Measurements from ENCODE around the gene PHF2. TPM values are rescaled to one million over a fixed set of nuclear protein-coding genes. Genes with fewer than 3 reads are reported as not detected.

PHF2 gene
- total RNA-seq, 1 experiment from 2014 or later = 10.3 TPM

DNA sequence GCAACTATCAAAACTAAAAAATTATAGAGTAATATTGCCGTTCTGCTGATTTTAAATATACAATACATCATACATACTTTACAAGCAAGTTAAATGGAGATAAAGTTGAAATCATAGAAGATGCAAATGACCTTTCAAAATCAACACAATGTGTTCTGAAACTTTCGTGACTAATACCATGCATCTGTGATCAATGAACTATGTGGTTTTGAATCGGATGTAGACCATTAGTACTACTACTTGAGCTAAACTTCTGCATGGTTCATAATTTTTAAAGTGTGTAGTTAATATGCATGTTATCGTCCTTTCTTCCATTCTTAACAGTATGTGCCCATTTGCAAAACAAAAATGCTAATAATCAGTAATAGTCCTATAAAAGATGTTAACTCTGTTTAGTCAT is 11.3 kb upstream of the PHF2 start:
- no peak overlapping the region for H3K27ac Mint-ChIP-seq (ENCODE audit: unreplicated experiment)
- H3K4me3 Mint-ChIP-seq (ENCODE audit: unreplicated experiment) = no peak overlapping the region
- BruUV-seq (replicated peaks) = no TSS peak
- ChIA-PET CTCF (no interaction called here), POLR2A (no interaction called here)
- TF ChIP-seq, protein P1, sequence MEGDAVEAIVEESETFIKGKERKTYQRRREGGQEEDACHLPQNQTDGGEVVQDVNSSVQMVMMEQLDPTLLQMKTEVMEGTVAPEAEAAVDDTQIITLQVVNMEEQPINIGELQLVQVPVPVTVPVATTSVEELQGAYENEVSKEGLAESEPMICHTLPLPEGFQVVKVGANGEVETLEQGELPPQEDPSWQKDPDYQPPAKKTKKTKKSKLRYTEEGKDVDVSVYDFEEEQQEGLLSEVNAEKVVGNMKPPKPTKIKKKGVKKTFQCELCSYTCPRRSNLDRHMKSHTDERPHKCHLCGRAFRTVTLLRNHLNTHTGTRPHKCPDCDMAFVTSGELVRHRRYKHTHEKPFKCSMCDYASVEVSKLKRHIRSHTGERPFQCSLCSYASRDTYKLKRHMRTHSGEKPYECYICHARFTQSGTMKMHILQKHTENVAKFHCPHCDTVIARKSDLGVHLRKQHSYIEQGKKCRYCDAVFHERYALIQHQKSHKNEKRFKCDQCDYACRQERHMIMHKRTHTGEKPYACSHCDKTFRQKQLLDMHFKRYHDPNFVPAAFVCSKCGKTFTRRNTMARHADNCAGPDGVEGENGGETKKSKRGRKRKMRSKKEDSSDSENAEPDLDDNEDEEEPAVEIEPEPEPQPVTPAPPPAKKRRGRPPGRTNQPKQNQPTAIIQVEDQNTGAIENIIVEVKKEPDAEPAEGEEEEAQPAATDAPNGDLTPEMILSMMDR (IDR thresholded peaks at IDR 0.05; ENCODE audit: insufficient read depth in 1 of 2, low read depth in 1 of 2, low read length in 1 of 2, severe bottlenecking in 1 of 2, unreplicated experiment in 1 of 2) = no peak
- H3K36me3 ChIP-seq (ENCODE audit: control insufficient read depth, insufficient read depth, low read length) = 0 out of 2 replicates have a peak, but pooled peaks cover 1% of the 10 kb centered on the region
- H3K9me3 ChIP-seq = no peaks in the 10 kb centered on the region
- H3K4me1 ChIP-seq = no peaks in the 10 kb centered on the region; the same call in 1 of the 2 replicates
- no peaks in the 10 kb centered on the region for H3K27me3 Mint-ChIP-seq (ENCODE audit: insufficient read depth, unreplicated experiment)
- intact Hi-C loops (cut with micrococcal nuclease; ENCODE audit: unreplicated experiment) = no loop called here
- no peak for DNase-seq
- H3K27me3 ChIP-seq (replicated peaks; ENCODE audit: control insufficient read depth, insufficient read depth, low read length) = no peaks in the 10 kb centered on the region
- no peaks in the 10 kb centered on the region for H3K9me3 Mint-ChIP-seq (ENCODE audit: unreplicated experiment)
- H3K4me3 ChIP-seq (ENCODE audit: low read depth, low read length) = no peak overlapping the region
- H3K36me3 Mint-ChIP-seq (ENCODE audit: insufficient read depth, unreplicated experiment) = peaks cover 31% of the 10 kb centered on the region
- no peaks in the 10 kb centered on the region for H3K4me1 Mint-ChIP-seq (ENCODE audit: low read depth, unreplicated experiment)

DNA sequence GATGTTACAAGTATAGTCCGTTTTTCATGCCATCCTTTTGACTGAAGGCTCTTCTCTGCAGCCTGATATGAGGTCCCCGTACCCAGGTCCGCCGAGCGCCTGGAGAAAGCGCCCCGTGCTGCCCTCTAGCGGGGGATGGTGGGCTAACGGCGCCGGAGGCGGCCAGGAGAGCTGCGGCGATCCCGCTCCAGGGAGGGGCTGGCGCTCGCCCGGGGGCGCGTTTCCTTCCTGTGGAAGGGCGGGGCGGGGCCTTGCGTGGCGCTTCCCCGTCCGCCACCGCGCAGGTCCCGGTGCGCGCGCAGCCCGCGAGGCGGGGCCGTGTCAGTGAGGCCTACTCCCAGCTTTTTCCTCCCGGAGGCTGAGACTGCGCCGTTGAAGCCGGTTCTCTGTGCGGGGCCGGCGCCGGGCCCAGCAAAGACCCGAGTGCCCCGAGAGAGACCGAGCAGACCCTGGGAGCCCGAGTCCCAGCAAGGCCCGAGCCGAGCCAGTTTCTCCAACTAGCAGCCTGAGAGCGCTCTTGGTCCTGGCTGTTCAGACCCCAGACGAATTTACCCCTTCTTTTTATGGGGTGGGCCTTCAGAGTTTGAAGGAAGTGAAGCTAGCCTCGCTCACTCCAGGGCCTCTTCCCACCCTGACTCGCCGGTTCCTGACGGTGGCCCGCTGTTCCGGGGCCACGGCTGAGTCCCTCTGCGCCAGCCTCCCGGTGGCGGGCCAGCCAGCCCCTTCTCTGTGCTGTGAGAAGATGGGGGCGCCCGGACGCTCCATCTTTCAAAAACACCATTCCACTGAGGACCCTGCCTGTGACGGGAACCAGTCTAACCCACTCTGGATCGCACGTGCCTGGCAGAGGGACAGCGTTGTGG is 9.7 kb upstream of the PHF2 start:
- DNase-seq = peak; percentile 93 to 95
- ChIA-PET CTCF (interaction anchor here (0.5 to 1.4 kb wide), 4 partner anchors 9 to 620 kb away, joined by 3 to 5 read pairs (median 5); no protein-coding TSS in a partner anchor), POLR2A (interaction anchor here (1.1 kb wide), 1 partner anchor 9 kb away, joined by 3 read pairs; no protein-coding TSS in a partner anchor)
- Histone ChIP-seq H3K27me3 (replicated peaks; ENCODE audit: control insufficient read depth, insufficient read depth, low read length) (no peaks in the 10 kb centered on the region), H3K9me3 (no peaks in the 10 kb centered on the region), H3K4me1 (no peaks in the 10 kb centered on the region; the same call in 1 of the 2 replicates), H3K36me3 (ENCODE audit: control insufficient read depth, insufficient read depth, low read length) (0 out of 2 replicates have a peak, but pooled peaks cover 1% of the 10 kb centered on the region), H3K4me3 (ENCODE audit: low read depth, low read length) (peak overlapping the region; percentile 45)
- peak overlapping the region; percentile 64 for H3K4me3 Mint-ChIP-seq (ENCODE audit: unreplicated experiment)
- H3K27me3 Mint-ChIP-seq (ENCODE audit: insufficient read depth, unreplicated experiment) = no peaks in the 10 kb centered on the region
- intact Hi-C loops (cut with micrococcal nuclease; ENCODE audit: unreplicated experiment) = no loop called here
- H3K36me3 Mint-ChIP-seq (ENCODE audit: insufficient read depth, unreplicated experiment) = peaks cover 30% of the 10 kb centered on the region
- TF ChIP-seq, protein P1 (IDR thresholded peaks at IDR 0.05; ENCODE audit: insufficient read depth in 1 of 2, low read depth in 1 of 2, low read length in 1 of 2, severe bottlenecking in 1 of 2, unreplicated experiment in 1 of 2) = peak; percentile 73 to 81
- no peaks in the 10 kb centered on the region for H3K4me1 Mint-ChIP-seq (ENCODE audit: low read depth, unreplicated experiment)
- TSS peak; percentile 49 for BruUV-seq (replicated peaks)
- H3K9me3 Mint-ChIP-seq (ENCODE audit: unreplicated experiment) = no peaks in the 10 kb centered on the region
- peak overlapping the region; percentile 72 for H3K27ac Mint-ChIP-seq (ENCODE audit: unreplicated experiment)

DNA sequence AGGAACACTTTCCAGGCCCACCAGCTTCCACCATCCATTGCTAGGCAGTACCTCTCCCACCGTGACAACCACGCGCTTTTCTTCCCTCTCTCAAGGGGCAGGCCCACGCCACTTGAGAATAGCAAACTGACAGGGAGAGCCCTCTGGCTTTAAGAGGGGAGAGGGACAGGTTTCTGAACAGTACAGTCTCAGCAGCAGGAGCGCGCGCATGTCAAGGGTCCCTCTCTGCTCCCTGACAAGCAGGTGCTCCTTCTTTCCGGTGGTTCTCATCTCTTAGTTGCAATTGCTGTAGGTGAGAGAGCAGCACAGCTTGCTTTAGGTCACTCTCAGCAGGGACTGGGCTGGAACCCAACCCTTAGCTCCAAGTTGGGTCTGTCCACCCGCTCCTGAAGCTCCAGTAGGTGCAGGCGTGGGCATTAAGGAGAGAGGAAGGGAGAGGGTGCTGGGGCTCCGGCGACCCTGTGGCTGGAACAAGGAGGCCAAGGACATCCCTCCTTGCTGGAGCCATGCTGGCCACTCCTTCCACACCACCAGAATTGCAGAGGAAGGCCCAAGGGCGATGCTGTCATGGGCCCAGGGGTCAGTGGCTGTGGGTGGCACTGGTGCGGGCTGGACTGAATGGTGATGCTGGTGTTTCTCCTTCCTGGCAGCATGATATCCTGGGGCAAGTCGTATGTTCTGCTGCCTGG is 9.0 kb upstream of the PHF2 start:
- ChIA-PET CTCF (no interaction called here), POLR2A (no interaction called here)
- Mint-ChIP-seq H3K4me1 (ENCODE audit: low read depth, unreplicated experiment) (no peaks in the 10 kb centered on the region), H3K27ac (ENCODE audit: unreplicated experiment) (peak overlapping the region; percentile 72), H3K9me3 (ENCODE audit: unreplicated experiment) (no peaks in the 10 kb centered on the region), H3K27me3 (ENCODE audit: insufficient read depth, unreplicated experiment) (no peaks in the 10 kb centered on the region), H3K36me3 (ENCODE audit: insufficient read depth, unreplicated experiment) (peaks cover 22% of the 10 kb centered on the region), H3K4me3 (ENCODE audit: unreplicated experiment) (peak overlapping the region; percentile 64)
- Histone ChIP-seq H3K4me3 (ENCODE audit: low read depth, low read length) (peak overlapping the region; percentile 45), H3K27me3 (replicated peaks; ENCODE audit: control insufficient read depth, insufficient read depth, low read length) (no peaks in the 10 kb centered on the region), H3K9me3 (no peaks in the 10 kb centered on the region), H3K36me3 (ENCODE audit: control insufficient read depth, insufficient read depth, low read length) (no peaks in the 10 kb centered on the region), H3K4me1 (no peaks in the 10 kb centered on the region; the same call in 1 of the 2 replicates)
- intact Hi-C loops (cut with micrococcal nuclease; ENCODE audit: unreplicated experiment) = no loop called here
- no peak for DNase-seq
- no TSS peak for BruUV-seq (replicated peaks)
- TF ChIP-seq, protein P1 (IDR thresholded peaks at IDR 0.05; ENCODE audit: insufficient read depth in 1 of 2, low read depth in 1 of 2, low read length in 1 of 2, severe bottlenecking in 1 of 2, unreplicated experiment in 1 of 2) = no peak
